HG02678 (cell line): ENCODE measurements around the gene TNNI3.
A peak's percentile ranks its signal among the peaks of the same experiment; 100 is the strongest.
"Not testable (repeated sequence)": the region's sequence is repeated elsewhere in the genome, so short reads cannot be mapped to it uniquely, and the experiment has no call there.

ENCODE experiments used
- ATAC-seq: cut with Tn5 transposase; IDR thresholded peaks from one replicate; pipeline ENCODE4 v1.9.1; 2021; ENCODE audit warnings: mild to moderate bottlenecking, moderate library complexity; ENCODE audit not compliant: unreplicated experiment

Gene TNNI3

GRCh38 chr19:55173186-55173713 lies 15.7 kb upstream of the TNNI3 start:
- no peak for ATAC-seq

GRCh38 chr19:55172741-55173140 lies 15.2 kb upstream of the TNNI3 start:
- no peak for ATAC-seq

- not testable (repeated sequence) for ATAC-seq
Measured at GRCh38 chr19:55172318-55172717, 14.8 kb upstream of the TNNI3 start.

- no peak for ATAC-seq
Measured at GRCh38 chr19:55171440-55171839, 13.9 kb upstream of the TNNI3 start.

- no peak for ATAC-seq
Measured at GRCh38 chr19:55169136-55169535, 11.6 kb upstream of the TNNI3 start.

GRCh38 chr19:55166530-55167268 lies 9.2 kb upstream of the TNNI3 start, which contains the start of gene DNAAF3:
DNAAF3 (minus strand) TSS chr19:55166613; CDS start chr19:55166413, 200 bp downstream.
- peak; percentile 63 for ATAC-seq

GRCh38 chr19:55165952-55166529 lies 8.5 kb upstream of the TNNI3 start:
- no peak for ATAC-seq

GRCh38 chr19:55161571-55162322 lies 4.2 kb upstream of the TNNI3 start:
- no peak for ATAC-seq

GRCh38 chr19:55160986-55161365 lies 3.4 kb upstream of the TNNI3 start:
- ATAC-seq, result no peak

- no peak for ATAC-seq
Measured at GRCh38 chr19:55160128-55160985, 2.8 kb upstream of the TNNI3 start.

- ATAC-seq, result no peak
Measured at GRCh38 chr19:55158848-55159749, 1.6 kb upstream of the TNNI3 start.

- ATAC-seq, result no peak
Measured at GRCh38 chr19:55158423-55158822, 891 bp upstream of the TNNI3 start.

- ATAC-seq, result no peak
Measured at GRCh38 chr19:55156202-55157063, 1.1 kb downstream of the TNNI3 start.

GRCh38 chr19:55155784-55156183 lies 1.7 kb downstream of the TNNI3 start:
- ATAC-seq, result not testable (repeated sequence)

- no peak for ATAC-seq
Measured at GRCh38 chr19:55153652-55154264, 3.8 kb downstream of the TNNI3 start.

- ATAC-seq, result no peak
Measured at GRCh38 chr19:55152017-55152416, 5.5 kb downstream of the TNNI3 start.

GRCh38 chr19:55149078-55150003 lies 8.2 kb downstream of the TNNI3 start, which contains the start of gene TNNT1:
TNNT1 (minus strand) TSS chr19:55149206; CDS start chr19:55147157, 2,049 bp downstream.
- no peak for ATAC-seq
